BE2C (cell line): ENCODE results near the gene NRXN3.

Source experiments
- DNase-seq: peaks from one replicate; pipeline ENCODE4 v3.0.0-alpha.2; 2020
- H3K27me3 ChIP-seq: fragments of 250-450 bp; sonication (Bioruptor Pico); 2 replicates; pipeline ENCODE4 v1.5.1; 2020; ENCODE audit warnings: mild to moderate bottlenecking
- H3K36me3 ChIP-seq: fragments of 250-450 bp; sonication (Bioruptor Pico); 2 replicates; pipeline ENCODE4 v1.5.1; 2020; ENCODE audit warnings: mild to moderate bottlenecking
- H3K4me1 ChIP-seq: fragments of 250-450 bp; sonication (Bioruptor Pico); 2 replicates; pipeline ENCODE4 v1.5.1; 2020
- H3K4me3 ChIP-seq: 2 replicates; pipeline ENCODE4 v1.5.1; 2011; ENCODE audit warnings: low read depth, low read length
- H3K9me3 ChIP-seq: fragments of 250-450 bp; sonication (Bioruptor Pico); 2 replicates; pipeline ENCODE4 v1.5.1; 2020
- TF ChIP-seq, protein P1 (sequence below): IDR thresholded peaks from 2 replicates; pipeline ENCODE4 v1.5.1; 2012; ENCODE audit warnings: mild to moderate bottlenecking, low read depth, low read length

Gene NRXN3

DNA sequence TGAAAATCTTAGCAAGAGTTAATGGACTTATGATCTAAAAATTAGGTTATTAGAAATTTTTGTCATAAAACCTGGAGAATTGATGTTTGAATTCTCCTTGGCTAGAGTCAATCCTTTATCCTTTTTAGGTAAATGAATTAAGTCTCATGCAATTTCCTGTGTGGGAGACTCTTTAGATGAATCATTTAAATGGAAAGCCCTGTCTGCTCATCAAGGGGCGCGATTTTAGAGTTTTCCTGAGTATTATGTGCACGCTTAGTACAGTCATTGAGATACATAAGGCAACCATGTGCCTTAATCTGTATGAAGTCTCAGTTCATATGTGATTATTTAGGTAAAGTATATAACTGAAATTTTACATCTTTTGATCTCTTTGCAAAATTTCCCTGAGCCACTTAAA is 974.7 kb downstream of the NRXN3 start:
- Histone ChIP-seq H3K4me1 (no peaks in the 10 kb centered on the region), H3K27me3 (no peaks in the 10 kb centered on the region), H3K4me3 (no peak overlapping the region), H3K9me3 (no peaks in the 10 kb centered on the region), H3K36me3 (no peaks in the 10 kb centered on the region)
- TF ChIP-seq, protein P1, sequence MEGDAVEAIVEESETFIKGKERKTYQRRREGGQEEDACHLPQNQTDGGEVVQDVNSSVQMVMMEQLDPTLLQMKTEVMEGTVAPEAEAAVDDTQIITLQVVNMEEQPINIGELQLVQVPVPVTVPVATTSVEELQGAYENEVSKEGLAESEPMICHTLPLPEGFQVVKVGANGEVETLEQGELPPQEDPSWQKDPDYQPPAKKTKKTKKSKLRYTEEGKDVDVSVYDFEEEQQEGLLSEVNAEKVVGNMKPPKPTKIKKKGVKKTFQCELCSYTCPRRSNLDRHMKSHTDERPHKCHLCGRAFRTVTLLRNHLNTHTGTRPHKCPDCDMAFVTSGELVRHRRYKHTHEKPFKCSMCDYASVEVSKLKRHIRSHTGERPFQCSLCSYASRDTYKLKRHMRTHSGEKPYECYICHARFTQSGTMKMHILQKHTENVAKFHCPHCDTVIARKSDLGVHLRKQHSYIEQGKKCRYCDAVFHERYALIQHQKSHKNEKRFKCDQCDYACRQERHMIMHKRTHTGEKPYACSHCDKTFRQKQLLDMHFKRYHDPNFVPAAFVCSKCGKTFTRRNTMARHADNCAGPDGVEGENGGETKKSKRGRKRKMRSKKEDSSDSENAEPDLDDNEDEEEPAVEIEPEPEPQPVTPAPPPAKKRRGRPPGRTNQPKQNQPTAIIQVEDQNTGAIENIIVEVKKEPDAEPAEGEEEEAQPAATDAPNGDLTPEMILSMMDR, result no peak
- no peak for DNase-seq

DNA sequence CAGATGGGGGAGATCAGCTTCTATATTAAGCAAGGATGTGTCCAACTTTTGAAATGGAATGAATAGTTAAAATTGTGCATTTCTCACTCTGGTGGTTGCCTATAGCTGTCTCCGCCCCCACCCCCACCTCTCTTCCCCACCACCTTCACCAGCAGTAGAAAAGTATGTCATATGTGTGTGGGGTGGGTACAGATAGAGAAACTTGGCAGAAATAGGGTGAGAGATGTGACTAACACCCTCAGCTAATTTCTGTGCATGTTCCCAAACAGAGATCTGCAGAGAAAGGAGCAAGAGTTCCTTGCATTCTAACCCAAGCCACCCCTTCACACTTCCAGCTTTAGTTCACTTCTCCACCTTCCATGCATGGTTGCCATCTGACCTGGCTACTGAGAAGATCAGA is 980.1 kb downstream of the NRXN3 start:
- no peaks in the 10 kb centered on the region for H3K27me3 ChIP-seq
- DNase-seq, result no peak
- TF ChIP-seq, protein P1, result no peak
- no peaks in the 10 kb centered on the region for H3K36me3 ChIP-seq
- H3K9me3 ChIP-seq, result 0 out of 2 replicates have a peak, but pooled peaks cover 2% of the 10 kb centered on the region
- H3K4me1 ChIP-seq, result no peaks in the 10 kb centered on the region
- no peak overlapping the region for H3K4me3 ChIP-seq

DNA sequence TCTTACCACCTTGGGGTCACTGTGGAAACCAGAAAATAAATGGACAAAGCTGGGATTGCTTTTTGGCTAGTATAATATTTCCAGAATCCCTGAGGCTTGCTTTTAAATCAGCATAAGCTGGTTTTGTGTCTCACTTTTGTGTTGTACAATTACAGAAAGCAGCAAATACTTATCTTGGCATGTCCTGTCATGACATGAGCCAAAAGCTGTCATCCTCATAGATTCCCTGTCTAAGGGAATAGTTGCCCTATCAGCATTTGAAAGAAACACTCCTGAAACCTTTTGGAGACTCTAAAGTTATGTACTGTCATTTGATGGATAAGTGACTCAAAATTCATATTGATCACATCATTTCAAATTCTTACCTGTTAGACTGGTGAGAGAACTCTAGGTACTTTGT is 987.2 kb downstream of the NRXN3 start:
- TF ChIP-seq, protein P1, result no peak
- Histone ChIP-seq H3K4me3 (no peak overlapping the region), H3K27me3 (no peaks in the 10 kb centered on the region), H3K36me3 (no peaks in the 10 kb centered on the region), H3K4me1 (no peaks in the 10 kb centered on the region), H3K9me3 (no peaks in the 10 kb centered on the region)
- DNase-seq, result no peak

DNA sequence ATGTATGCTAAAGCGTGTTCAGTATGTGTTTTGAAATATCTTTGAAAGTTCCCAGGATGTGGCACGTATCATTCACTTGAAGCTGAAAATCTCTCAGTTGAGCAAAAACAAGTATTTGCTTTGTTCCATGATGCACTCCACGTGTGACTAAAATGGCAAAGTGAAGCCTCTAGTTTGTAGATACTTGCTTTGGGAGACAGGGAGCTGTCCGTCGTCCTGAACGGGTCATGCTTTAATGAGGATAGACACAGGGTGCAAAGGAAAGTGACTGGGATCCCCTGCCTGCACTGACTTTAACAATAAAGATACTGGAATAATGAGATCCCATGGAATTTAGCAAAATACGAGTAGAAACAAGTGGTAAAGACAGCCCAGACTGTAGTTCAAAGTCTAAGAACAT is 991.4 kb downstream of the NRXN3 start:
- H3K4me1 ChIP-seq, result no peaks in the 10 kb centered on the region
- no peak for DNase-seq
- no peaks in the 10 kb centered on the region for H3K27me3 ChIP-seq
- no peaks in the 10 kb centered on the region for H3K9me3 ChIP-seq
- TF ChIP-seq, protein P1, result no peak
- no peak overlapping the region for H3K4me3 ChIP-seq
- H3K36me3 ChIP-seq, result no peaks in the 10 kb centered on the region

DNA sequence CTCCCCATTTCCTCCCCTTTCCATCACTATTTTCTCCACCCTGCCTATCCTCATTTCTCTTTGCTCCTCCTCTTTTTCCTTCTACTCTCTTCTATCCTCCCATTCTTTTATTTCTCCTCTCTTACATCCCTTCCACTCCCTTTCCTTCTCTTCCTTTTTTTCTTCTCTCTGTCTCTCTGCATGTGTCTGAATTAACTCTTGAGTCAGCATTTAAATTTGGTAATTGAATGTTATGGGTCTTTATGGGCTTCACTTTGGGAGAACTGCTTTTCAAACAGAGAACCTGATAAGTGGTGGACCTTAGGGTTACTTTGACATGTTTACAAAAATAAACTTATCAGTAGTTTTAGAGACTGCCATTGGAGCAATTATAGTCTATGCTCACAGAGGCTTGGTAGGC is 992.7 kb downstream of the NRXN3 start:
- Histone ChIP-seq H3K36me3 (no peaks in the 10 kb centered on the region), H3K27me3 (no peaks in the 10 kb centered on the region), H3K9me3 (no peaks in the 10 kb centered on the region), H3K4me1 (no peaks in the 10 kb centered on the region), H3K4me3 (no peak overlapping the region)
- DNase-seq, result no peak
- TF ChIP-seq, protein P1, result no peak

DNA sequence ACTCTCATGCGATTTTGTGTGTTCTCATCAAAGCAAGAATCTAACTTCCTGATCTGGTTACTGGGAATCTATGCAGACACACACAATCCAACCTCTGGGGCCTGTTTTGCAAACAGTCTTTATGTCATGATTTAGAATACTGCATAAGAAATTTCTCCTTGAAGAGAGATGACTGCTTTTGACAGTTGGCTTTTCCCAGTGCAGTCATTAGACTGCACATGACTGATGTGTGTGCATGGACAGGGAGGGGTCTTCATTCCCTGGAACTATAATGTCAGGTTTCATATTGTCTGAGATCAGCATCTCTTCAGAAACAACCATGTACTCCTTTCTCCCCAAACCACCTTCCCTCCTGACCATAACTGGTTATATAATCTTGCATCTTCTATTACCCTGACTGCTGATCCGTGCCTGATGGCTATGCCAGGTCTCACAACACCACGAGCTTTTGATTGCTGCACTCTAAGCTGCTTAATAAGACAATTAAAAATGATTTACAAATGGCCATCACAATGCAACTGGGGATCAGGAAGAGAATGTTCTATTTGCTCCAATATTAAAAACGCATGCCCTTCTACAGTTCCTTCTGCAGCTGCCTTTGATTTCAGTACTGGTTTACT is 995.4 kb downstream of the NRXN3 start:
- no peak for DNase-seq
- no peaks in the 10 kb centered on the region for H3K4me1 ChIP-seq
- TF ChIP-seq, protein P1, result no peak
- peaks cover 3% of the 10 kb centered on the region; the same call in 1 of the 2 replicates for H3K9me3 ChIP-seq
- H3K27me3 ChIP-seq, result no peaks in the 10 kb centered on the region
- no peaks in the 10 kb centered on the region for H3K36me3 ChIP-seq
- H3K4me3 ChIP-seq, result no peak overlapping the region
